Caco-2 (cell line): ENCODE results near the gene SLC38A2. TPM values are rescaled to one million over a fixed set of nuclear protein-coding genes. Genes with fewer than 3 reads are reported as not detected.
A peak's percentile ranks its signal among the peaks of the same experiment; 100 is the strongest.

Experiments
- BruUV-seq: library from RNA; stranded (reverse); fragments of 400-500 nt; replicated peaks from 2 replicates; lab custom pipeline; 2021; lab: Mats Ljungman, UMichigan
- CTCF ChIA-PET: fragments of 300-600 bp; sonication (Branson Sonifier 250); formaldehyde crosslinking; loops from one replicate; lab custom pipeline; 2022; ENCODE audit warnings: antibody characterized with exemption; lab: Charles Lee
- POLR2A ChIA-PET: fragments of 300-600 bp; sonication (Branson Sonifier 250); formaldehyde crosslinking; loops from one replicate; lab custom pipeline; 2022; ENCODE audit warnings: antibody characterized with exemption; lab: Charles Lee
- DNase-seq, 2 experiments: peaks; one replicate each; pipeline versions ENCODE4 v3.0.0 to v3.0.0-alpha.2; 2020 to 2022
- H3K27me3 ChIP-seq: replicated peaks from 2 replicates; pipeline ENCODE4 v1.6.0; 2011; ENCODE audit warnings: low read length; ENCODE audit not compliant: control insufficient read depth, insufficient read depth
- H3K36me3 ChIP-seq: 2 replicates; pipeline ENCODE4 v1.5.1; 2011; ENCODE audit warnings: low read length; ENCODE audit not compliant: control insufficient read depth, insufficient read depth
- H3K4me1 ChIP-seq: fragments of 250-450 bp; sonication (Bioruptor Pico); 2 replicates; pipeline ENCODE4 v1.5.1; 2020; ENCODE audit warnings: mild to moderate bottlenecking
- H3K4me3 ChIP-seq: 2 replicates; pipeline ENCODE4 v1.5.1; 2011; ENCODE audit warnings: low read depth, mild to moderate bottlenecking, control low read depth, low read length
- H3K9me3 ChIP-seq: fragments of 250-450 bp; sonication (Bioruptor Pico); 2 replicates; pipeline ENCODE4 v1.5.1; 2020; ENCODE audit warnings: mild to moderate bottlenecking, moderate library complexity
- H3K27ac Mint-ChIP-seq: one replicate; pipeline ENCODE4 v1.8.0; 2022; ENCODE audit warnings: mixed read lengths; ENCODE audit not compliant: unreplicated experiment
- H3K27me3 Mint-ChIP-seq: one replicate; pipeline ENCODE4 v1.8.0; 2022; ENCODE audit warnings: mixed read lengths; ENCODE audit not compliant: insufficient read depth, unreplicated experiment
- H3K36me3 Mint-ChIP-seq: one replicate; pipeline ENCODE4 v1.8.0; 2022; ENCODE audit warnings: mild to moderate bottlenecking, mixed read lengths; ENCODE audit not compliant: insufficient read depth, unreplicated experiment
- H3K4me1 Mint-ChIP-seq: one replicate; pipeline ENCODE4 v1.8.0; 2022; ENCODE audit warnings: low read depth, mixed read lengths; ENCODE audit not compliant: unreplicated experiment
- H3K4me3 Mint-ChIP-seq: one replicate; pipeline ENCODE4 v1.8.0; 2022; ENCODE audit warnings: mild to moderate bottlenecking, moderate library complexity, mixed read lengths; ENCODE audit not compliant: unreplicated experiment
- H3K9me3 Mint-ChIP-seq: one replicate; pipeline ENCODE4 v1.8.0; 2022; ENCODE audit warnings: mixed read lengths; ENCODE audit not compliant: unreplicated experiment
- intact Hi-C: fragments of 100-400 bp; cut with micrococcal nuclease; formaldehyde crosslinking; loops from one replicate; pipeline ENCODE4 v1.10.0; 2022; ENCODE audit not compliant: unreplicated experiment
- total RNA-seq: library from RNA; stranded (reverse); gene quantifications from 2 replicates; pipeline ENCODE4 v1.2.3, GENCODE V29; 2022
- TF ChIP-seq, protein P1 (sequence below), 2 experiments: fragments of 200-600 bp in 1 of 2; IDR thresholded peaks; 1 replicate in 1 of 2; 2 replicates in 1 of 2; pipeline versions ENCODE4 v1.5.1 to v1.8.0; 2011 to 2022; ENCODE audit warnings: antibody characterized with exemption in 1 of 2, control low read depth in 1 of 2, inconsistent platforms in 1 of 2, low read depth in 1 of 2, low read length in 1 of 2, mild to moderate bottlenecking in 1 of 2, moderate library complexity in 1 of 2; ENCODE audit not compliant: insufficient read depth in 1 of 2, severe bottlenecking in 1 of 2, unreplicated experiment in 1 of 2

Gene SLC38A2
- total RNA-seq, 1 experiment from 2014 or later = 331 TPM

DNA sequence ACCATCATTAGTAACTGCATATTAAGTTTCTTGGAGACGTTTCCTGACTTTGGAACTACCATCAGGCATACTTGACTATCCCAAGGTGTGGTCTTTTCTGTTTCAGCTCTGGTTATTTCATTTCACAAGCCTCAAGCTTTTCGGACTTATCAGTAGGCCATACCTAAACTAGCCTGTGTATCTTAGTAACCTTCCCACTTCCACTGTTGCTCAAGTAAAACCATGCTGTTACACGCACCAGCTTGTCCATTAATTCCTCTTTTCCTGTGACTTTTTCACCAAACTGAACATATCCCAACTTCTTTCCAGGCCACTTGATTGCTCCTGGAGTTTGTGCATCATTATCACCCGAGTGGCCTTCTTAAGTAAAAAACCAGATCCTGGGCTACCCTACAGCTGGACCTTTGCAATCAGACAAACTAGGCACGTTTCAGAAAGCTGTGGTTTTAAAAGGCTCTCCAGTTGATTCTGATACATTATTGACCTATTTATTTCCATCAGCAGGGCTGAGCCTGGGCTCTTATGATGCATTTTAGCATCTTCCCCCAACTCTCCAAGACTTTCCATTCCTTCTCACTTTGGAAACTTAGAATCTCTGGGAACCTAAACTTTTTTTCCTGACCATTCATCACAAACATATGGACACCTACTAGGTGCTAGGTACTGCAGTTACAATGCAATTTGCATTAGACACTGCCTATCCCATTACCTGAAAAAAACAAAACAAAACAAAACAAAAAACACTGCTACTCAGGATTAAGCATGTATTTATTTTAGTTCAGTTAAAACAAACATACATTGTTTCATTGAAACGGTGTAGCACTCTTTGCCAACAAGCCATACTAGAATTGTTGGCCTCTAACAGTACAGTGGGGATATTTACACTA lies 14.9 kb downstream of the SLC38A2 start:
- DNase-seq = no peak
- POLR2A ChIA-PET = interaction anchor here (0.6 to 1.1 kb wide), 5 partner anchors 8 to 133 kb away, joined by 3 to 6 read pairs (median 4); no protein-coding TSS in a partner anchor
- Histone ChIP-seq H3K4me1 (peaks cover 12% of the 10 kb centered on the region), H3K9me3 (no peaks in the 10 kb centered on the region), H3K4me3 (no peak overlapping the region), H3K36me3 (peaks cover 8% of the 10 kb centered on the region), H3K27me3 (no peaks in the 10 kb centered on the region)
- no peaks in the 10 kb centered on the region for H3K9me3 Mint-ChIP-seq
- intact Hi-C loops = no loop called here
- H3K4me3 Mint-ChIP-seq = no peak overlapping the region
- no TSS peak for BruUV-seq
- peak overlapping the region; percentile 16 for H3K27ac Mint-ChIP-seq
- H3K4me1 Mint-ChIP-seq = no peaks in the 10 kb centered on the region
- H3K36me3 Mint-ChIP-seq = peaks cover 59% of the 10 kb centered on the region
- CTCF ChIA-PET = interaction anchor here (0.9 to 2.5 kb wide), 2 partner anchors 304 to 367 kb away, joined by 3 to 17 read pairs; no protein-coding TSS in a partner anchor
- TF ChIP-seq, protein P1, sequence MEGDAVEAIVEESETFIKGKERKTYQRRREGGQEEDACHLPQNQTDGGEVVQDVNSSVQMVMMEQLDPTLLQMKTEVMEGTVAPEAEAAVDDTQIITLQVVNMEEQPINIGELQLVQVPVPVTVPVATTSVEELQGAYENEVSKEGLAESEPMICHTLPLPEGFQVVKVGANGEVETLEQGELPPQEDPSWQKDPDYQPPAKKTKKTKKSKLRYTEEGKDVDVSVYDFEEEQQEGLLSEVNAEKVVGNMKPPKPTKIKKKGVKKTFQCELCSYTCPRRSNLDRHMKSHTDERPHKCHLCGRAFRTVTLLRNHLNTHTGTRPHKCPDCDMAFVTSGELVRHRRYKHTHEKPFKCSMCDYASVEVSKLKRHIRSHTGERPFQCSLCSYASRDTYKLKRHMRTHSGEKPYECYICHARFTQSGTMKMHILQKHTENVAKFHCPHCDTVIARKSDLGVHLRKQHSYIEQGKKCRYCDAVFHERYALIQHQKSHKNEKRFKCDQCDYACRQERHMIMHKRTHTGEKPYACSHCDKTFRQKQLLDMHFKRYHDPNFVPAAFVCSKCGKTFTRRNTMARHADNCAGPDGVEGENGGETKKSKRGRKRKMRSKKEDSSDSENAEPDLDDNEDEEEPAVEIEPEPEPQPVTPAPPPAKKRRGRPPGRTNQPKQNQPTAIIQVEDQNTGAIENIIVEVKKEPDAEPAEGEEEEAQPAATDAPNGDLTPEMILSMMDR (IDR thresholded peaks at IDR 0.05; ENCODE audit: insufficient read depth in 1 of 2, low read depth in 1 of 2, low read length in 1 of 2, severe bottlenecking in 1 of 2, unreplicated experiment in 1 of 2) = no peak
- no peaks in the 10 kb centered on the region for H3K27me3 Mint-ChIP-seq

DNA sequence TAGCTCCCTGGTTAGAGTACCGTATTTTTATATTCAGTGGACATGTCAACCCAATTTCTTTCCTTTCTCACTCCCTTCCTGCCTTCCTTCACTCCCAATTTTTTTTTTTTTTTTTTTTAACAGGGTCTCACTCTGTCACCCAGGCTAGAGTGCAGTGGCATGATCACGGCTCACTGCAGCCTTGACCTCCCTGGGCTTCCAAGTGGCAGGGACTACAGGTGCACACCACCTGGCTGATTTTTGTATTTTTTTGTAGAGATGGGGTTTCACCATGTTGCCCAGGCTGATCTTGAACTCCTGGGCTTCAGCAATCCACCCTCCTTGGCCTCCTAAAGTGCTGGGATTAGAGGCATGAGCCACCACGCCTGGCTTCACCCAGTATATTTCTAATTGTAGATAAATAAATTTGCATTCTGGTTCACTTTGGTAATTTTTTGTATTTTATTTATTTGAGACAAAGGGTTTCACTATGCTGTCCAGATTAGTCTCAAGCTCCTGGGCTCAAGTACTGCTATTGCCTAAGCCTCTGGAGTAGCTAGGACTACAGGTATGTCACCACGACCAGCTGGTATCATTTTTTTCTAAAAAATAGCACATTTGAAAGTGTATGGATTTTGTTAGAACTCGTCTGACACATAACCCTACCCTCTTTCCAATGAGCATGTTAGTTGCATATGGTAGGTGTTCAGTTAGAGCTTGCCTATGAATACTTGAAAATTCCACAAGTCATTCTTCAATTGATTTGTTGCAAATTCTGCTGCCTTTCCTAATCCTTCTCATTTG lies 15.7 kb downstream of the SLC38A2 start:
- H3K27ac Mint-ChIP-seq = peak overlapping the region; percentile 31
- no peaks in the 10 kb centered on the region for H3K27me3 Mint-ChIP-seq
- Histone ChIP-seq H3K4me1 (peaks cover 12% of the 10 kb centered on the region), H3K9me3 (no peaks in the 10 kb centered on the region), H3K4me3 (no peak overlapping the region), H3K27me3 (no peaks in the 10 kb centered on the region), H3K36me3 (peaks cover 8% of the 10 kb centered on the region)
- H3K36me3 Mint-ChIP-seq = peaks cover 51% of the 10 kb centered on the region
- intact Hi-C loops = no loop called here
- no TSS peak for BruUV-seq
- no peak for DNase-seq
- ChIA-PET POLR2A (interaction anchor here (1.0 to 1.1 kb wide), 4 partner anchors 9 to 99 kb away, joined by 3 to 6 read pairs (median 4); no protein-coding TSS in a partner anchor), CTCF (interaction anchor here (0.6 to 2.5 kb wide), 3 partner anchors 305 to 604 kb away, joined by 3 to 17 read pairs (median 3); no protein-coding TSS in a partner anchor)
- TF ChIP-seq, protein P1 (IDR thresholded peaks at IDR 0.05; ENCODE audit: insufficient read depth in 1 of 2, low read depth in 1 of 2, low read length in 1 of 2, severe bottlenecking in 1 of 2, unreplicated experiment in 1 of 2) = no peak
- H3K4me1 Mint-ChIP-seq = no peaks in the 10 kb centered on the region
- H3K4me3 Mint-ChIP-seq = no peak overlapping the region
- H3K9me3 Mint-ChIP-seq = no peaks in the 10 kb centered on the region

DNA sequence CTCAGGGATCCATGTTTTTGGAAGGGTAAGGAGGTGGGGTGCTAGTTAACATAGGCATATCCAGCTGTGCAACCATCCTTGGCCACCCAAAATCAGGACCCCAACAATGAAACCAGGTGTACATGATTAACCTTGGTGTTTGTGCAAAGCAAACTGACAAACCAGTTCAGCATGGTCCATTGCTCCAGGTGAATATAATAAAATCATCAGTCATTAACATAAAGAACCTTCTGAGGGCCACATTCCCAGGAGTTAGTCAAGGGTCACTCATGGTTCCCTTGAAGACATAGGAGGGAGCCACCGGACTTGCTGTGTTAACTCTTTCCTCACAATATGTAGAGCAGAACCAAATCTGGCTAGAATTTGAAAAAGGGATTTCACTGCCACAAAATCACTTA lies 17.8 kb downstream of the SLC38A2 start:
- H3K4me1 Mint-ChIP-seq = no peaks in the 10 kb centered on the region
- no TSS peak for BruUV-seq
- H3K4me3 Mint-ChIP-seq = no peak overlapping the region
- H3K27ac Mint-ChIP-seq = no peak overlapping the region
- H3K36me3 ChIP-seq = peaks cover 2% of the 10 kb centered on the region
- TF ChIP-seq, protein P1 (IDR thresholded peaks at IDR 0.05; ENCODE audit: insufficient read depth in 1 of 2, low read depth in 1 of 2, low read length in 1 of 2, severe bottlenecking in 1 of 2, unreplicated experiment in 1 of 2) = no peak
- H3K4me3 ChIP-seq = no peak overlapping the region
- CTCF ChIA-PET = interaction anchor here (0.6 kb wide), 1 partner anchor 200 kb away, joined by 3 read pairs; no protein-coding TSS in a partner anchor
- no peaks in the 10 kb centered on the region for H3K9me3 Mint-ChIP-seq
- no peaks in the 10 kb centered on the region for H3K27me3 Mint-ChIP-seq
- intact Hi-C loops = no loop called here
- H3K9me3 ChIP-seq = no peaks in the 10 kb centered on the region
- peaks cover 12% of the 10 kb centered on the region for H3K4me1 ChIP-seq
- H3K27me3 ChIP-seq = no peaks in the 10 kb centered on the region
- POLR2A ChIA-PET = no interaction called here
- DNase-seq = no peak
- H3K36me3 Mint-ChIP-seq = peaks cover 31% of the 10 kb centered on the region
